ENCODE data around the gene CCDC7.

CCDC7 gene

GRCh38 chr10:32889631-32890212 lies 443.8 kb downstream of the CCDC7 start:
- H3K4me3 ChIP-seq (ENCODE audit: low read depth in 1 of 2, low read length in 2 of 2) = no peak overlapping the region
- H3K9ac ChIP-seq (ENCODE audit: low read depth, low read length) = no peak overlapping the region
- no peaks in the 10 kb centered on the region for H4K20me1 ChIP-seq (ENCODE audit: insufficient read depth, low read length)
- H3K27ac ChIP-seq (ENCODE audit: low read length) = no peak overlapping the region
- ATAC-seq (ENCODE audit: insufficient read depth, low read depth) = 0 out of 3 replicates have a peak, but pooled peaks have one; percentile 52
- no peak for DNase-seq
- TF ChIP-seq CTCF (IDR thresholded peaks at IDR 0.05; ENCODE audit: borderline replicate concordance, extremely low read depth, low read length, poor library complexity, severe bottlenecking) (no peak), EZH2 (IDR thresholded peaks at IDR 0.05; ENCODE audit: borderline replicate concordance, low read depth, low read length, severe bottlenecking) (no peak)
- H3K36me3 ChIP-seq (ENCODE audit: insufficient read depth, low read length) = no peaks in the 10 kb centered on the region
- H3K4me2 ChIP-seq (ENCODE audit: insufficient read depth, low read length) = peak overlapping the region; percentile 23; the same call in 1 of the 2 replicates
- H3K9me3 ChIP-seq (ENCODE audit: insufficient read depth, low read length, severe bottlenecking) = no peaks in the 10 kb centered on the region
- H3K79me2 ChIP-seq (ENCODE audit: insufficient read depth, low read length) = no peaks in the 10 kb centered on the region
- no peaks in the 10 kb centered on the region for H3K27me3 ChIP-seq (ENCODE audit: insufficient read depth, low read length, poor library complexity)
- 0 out of 2 replicates have a peak, but pooled peaks cover 5% of the 10 kb centered on the region for H3K4me1 ChIP-seq (ENCODE audit: insufficient read depth, low read length)
- H2AFZ ChIP-seq (ENCODE audit: low read depth, low read length) = no peak overlapping the region

DNA sequence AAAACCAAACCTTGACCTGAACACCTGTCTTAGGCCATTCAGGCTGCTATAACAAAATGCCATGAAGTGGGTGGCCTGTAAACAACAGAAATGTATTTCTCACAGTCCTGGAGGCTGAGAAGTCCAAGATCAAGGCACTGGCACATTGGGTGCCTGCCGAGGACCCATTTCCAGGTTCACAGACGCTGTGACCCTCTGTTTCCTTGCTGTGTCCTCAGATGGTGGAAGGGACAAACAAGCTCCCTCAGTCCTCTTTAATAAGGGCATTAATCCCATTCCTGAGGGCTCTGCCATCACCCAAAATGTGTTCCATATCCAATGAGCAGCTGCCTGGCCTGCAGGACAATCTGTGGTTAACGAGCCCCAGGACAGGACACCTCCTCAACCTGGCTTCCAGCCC lies 444.5 kb downstream of the CCDC7 start:
- no peaks in the 10 kb centered on the region for H3K9me3 ChIP-seq (ENCODE audit: insufficient read depth, low read length, severe bottlenecking)
- 0 out of 2 replicates have a peak, but pooled peaks cover 5% of the 10 kb centered on the region for H3K4me1 ChIP-seq (ENCODE audit: insufficient read depth, low read length)
- H3K27me3 ChIP-seq (ENCODE audit: insufficient read depth, low read length, poor library complexity) = no peaks in the 10 kb centered on the region
- ATAC-seq (ENCODE audit: insufficient read depth, low read depth) (no peak), DNase-seq (no peak)
- H3K27ac ChIP-seq (ENCODE audit: low read length) = no peak overlapping the region
- H2AFZ ChIP-seq (ENCODE audit: low read depth, low read length) = no peak overlapping the region
- H3K4me2 ChIP-seq (ENCODE audit: insufficient read depth, low read length) = peak overlapping the region; percentile 23; the same call in 1 of the 2 replicates
- 0 out of 2 replicates have a peak, but pooled peaks cover under 1% of the 10 kb centered on the region for H3K36me3 ChIP-seq (ENCODE audit: insufficient read depth, low read length)
- H3K4me3 ChIP-seq (ENCODE audit: low read depth in 1 of 2, low read length in 2 of 2) = no peak overlapping the region
- H4K20me1 ChIP-seq (ENCODE audit: insufficient read depth, low read length) = no peaks in the 10 kb centered on the region
- TF ChIP-seq CTCF (IDR thresholded peaks at IDR 0.05; ENCODE audit: borderline replicate concordance, extremely low read depth, low read length, poor library complexity, severe bottlenecking) = no peak
- no peak for TF ChIP-seq EZH2 (IDR thresholded peaks at IDR 0.05; ENCODE audit: borderline replicate concordance, low read depth, low read length, severe bottlenecking)
- no peak overlapping the region for H3K9ac ChIP-seq (ENCODE audit: low read depth, low read length)
- no peaks in the 10 kb centered on the region for H3K79me2 ChIP-seq (ENCODE audit: insufficient read depth, low read length)

DNA sequence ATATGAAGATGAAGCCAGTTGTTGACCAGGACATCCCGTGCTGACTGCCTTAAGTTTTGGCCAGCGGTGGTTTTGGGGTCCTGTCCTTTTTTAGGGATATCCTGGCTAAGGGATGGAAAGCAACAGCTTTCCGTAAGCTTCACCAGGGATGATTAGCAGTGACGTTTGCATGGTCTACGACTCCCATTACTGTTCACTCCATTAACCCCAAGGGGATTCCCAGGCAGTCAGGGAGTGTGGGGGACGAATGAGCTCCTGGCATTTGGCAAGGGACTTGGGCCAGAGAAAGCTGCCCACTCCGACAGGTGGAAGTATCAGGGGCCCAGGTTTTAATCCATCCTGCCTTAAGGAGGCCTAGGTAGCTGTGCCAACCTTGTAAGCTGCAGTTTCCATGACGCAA lies 445.3 kb downstream of the CCDC7 start:
- no peak overlapping the region for H3K9ac ChIP-seq (ENCODE audit: low read depth, low read length)
- H3K4me2 ChIP-seq (ENCODE audit: insufficient read depth, low read length) = no peak overlapping the region
- TF ChIP-seq CTCF (IDR thresholded peaks at IDR 0.05; ENCODE audit: borderline replicate concordance, extremely low read depth, low read length, poor library complexity, severe bottlenecking) (no peak), EZH2 (IDR thresholded peaks at IDR 0.05; ENCODE audit: borderline replicate concordance, low read depth, low read length, severe bottlenecking) (no peak)
- no peak overlapping the region for H3K27ac ChIP-seq (ENCODE audit: low read length)
- H3K4me3 ChIP-seq (ENCODE audit: low read depth in 1 of 2, low read length in 2 of 2) = no peak overlapping the region
- 0 out of 2 replicates have a peak, but pooled peaks cover 5% of the 10 kb centered on the region for H3K4me1 ChIP-seq (ENCODE audit: insufficient read depth, low read length)
- H3K36me3 ChIP-seq (ENCODE audit: insufficient read depth, low read length) = peaks cover 5% of the 10 kb centered on the region; the same call in 1 of the 2 replicates
- ATAC-seq (ENCODE audit: insufficient read depth, low read depth) (no peak), DNase-seq (no peak)
- no peaks in the 10 kb centered on the region for H3K9me3 ChIP-seq (ENCODE audit: insufficient read depth, low read length, severe bottlenecking)
- H3K79me2 ChIP-seq (ENCODE audit: insufficient read depth, low read length) = no peaks in the 10 kb centered on the region
- H3K27me3 ChIP-seq (ENCODE audit: insufficient read depth, low read length, poor library complexity) = no peaks in the 10 kb centered on the region
- H4K20me1 ChIP-seq (ENCODE audit: insufficient read depth, low read length) = no peaks in the 10 kb centered on the region
- no peak overlapping the region for H2AFZ ChIP-seq (ENCODE audit: low read depth, low read length)
